ENCODE data around the gene GTF3C1.

GRCh38 chr16:27547851-27548250 lies 1.9 kb downstream of the GTF3C1 start:
- TF ChIP-seq ZNF883 (CRISPR knock-in tag; IDR thresholded peaks at IDR 0.05; ENCODE audit: not compliant biosample characterization) (no peak), RAD21 (CRISPR knock-in tag; IDR thresholded peaks at IDR 0.05) (no peak), PBX3 (CRISPR knock-in tag; IDR thresholded peaks at IDR 0.05; ENCODE audit: borderline replicate concordance) (no peak), CSRNP1 (CRISPR knock-in tag; IDR thresholded peaks at IDR 0.05) (no peak), POLR2AphosphoS5 (IDR thresholded peaks at IDR 0.05; ENCODE audit: low read depth, low read length) (no peak)

All from HepG2 (cell line).